ENCODE results near the gene CYB5A. TPM values are rescaled to one million over a fixed set of nuclear protein-coding genes. Genes with fewer than 3 reads are reported as not detected.

The CYB5A gene
- total RNA-seq, 1 experiment from 2014 or later, result 84.4 TPM

GRCh38 chr18:74222710-74223494 lies 68.9 kb downstream of the CYB5A start:
- DNase-seq (ENCODE audit: extremely low read depth, low read depth), result no peak

GRCh38 chr18:74221081-74221480 lies 70.7 kb downstream of the CYB5A start:
- no peak for DNase-seq (ENCODE audit: extremely low read depth, low read depth)

- DNase-seq (ENCODE audit: extremely low read depth, low read depth), result peak; percentile 70
Observed at GRCh38 chr18:74219056-74219455, 72.7 kb downstream of the CYB5A start.

GRCh38 chr18:74217476-74218143 lies 74.2 kb downstream of the CYB5A start:
- DNase-seq (ENCODE audit: extremely low read depth, low read depth), result no peak

- no peak for DNase-seq (ENCODE audit: extremely low read depth, low read depth)
Observed at GRCh38 chr18:74216661-74217110, 75.1 kb downstream of the CYB5A start.

GRCh38 chr18:74215863-74216262 lies 75.9 kb downstream of the CYB5A start:
- DNase-seq (ENCODE audit: extremely low read depth, low read depth), result no peak

GRCh38 chr18:74213429-74213828 lies 78.3 kb downstream of the CYB5A start:
- DNase-seq (ENCODE audit: extremely low read depth, low read depth), result no peak

- no peak for DNase-seq (ENCODE audit: extremely low read depth, low read depth)
Observed at GRCh38 chr18:74204526-74205152, 87.1 kb downstream of the CYB5A start.

- DNase-seq (ENCODE audit: extremely low read depth, low read depth), result no peak
Observed at GRCh38 chr18:74203811-74204210, 88.0 kb downstream of the CYB5A start.

Small RNA genes within 50 kb of the gene (small RNA-seq; reads per million reads assigned to genes)
- 0 reads per million in 2 experiments for gene RN7SL551P

Other genes with a start within 250 kb of the CYB5A start
- gene FBXO15, start 144.1 kb downstream of the CYB5A start, total RNA-seq (2014; rRNA removed; shearing (Covaris generic)), result 1.1 and 1.5 TPM in 2 replicates
- gene TIMM21, start 143.4 kb downstream of the CYB5A start, total RNA-seq (2014; rRNA removed; shearing (Covaris generic)), result 36.7 and 43.5 TPM in 2 replicates
- not detected in 2 replicates for gene C18orf63, start 23.9 kb upstream of the CYB5A start, total RNA-seq (2014; rRNA removed; shearing (Covaris generic))
- not detected in 2 replicates for gene DIPK1C, start 165.3 kb upstream of the CYB5A start, total RNA-seq (2014; rRNA removed; shearing (Covaris generic))
- gene CNDP2, start 204.4 kb upstream of the CYB5A start, total RNA-seq (2014; rRNA removed; shearing (Covaris generic)), result 72.0 and 105 TPM in 2 replicates
- gene CNDP1, start 242.5 kb upstream of the CYB5A start, total RNA-seq (2014; rRNA removed; shearing (Covaris generic)), result not detected in 2 replicates

All from NCI-H460 (cell line).